ENCODE data around the gene TMEM60. TPM values are rescaled to one million over a fixed set of nuclear protein-coding genes. Genes with fewer than 3 reads are reported as not detected.
"Not testable (repeated sequence)": the region's sequence is repeated elsewhere in the genome, so short reads cannot be mapped to it uniquely, and the experiment has no call there.

TMEM60 gene
- polyA plus RNA-seq, 4 donors: 22.8 to 34.2 (median 27.9) TPM

- DNase-seq (ENCODE audit: low read depth in 4 of 4, low spot score in 3 of 4): no peak
Observed at GRCh38 chr7:77812290-77812685, 14.1 kb upstream of the TMEM60 start.

- DNase-seq (ENCODE audit: low read depth in 4 of 4, low spot score in 3 of 4): no peak
Observed at GRCh38 chr7:77811516-77812289, 13.5 kb upstream of the TMEM60 start.

GRCh38 chr7:77808517-77808916 is 10.3 kb upstream of the TMEM60 start:
- DNase-seq (ENCODE audit: low read depth in 4 of 4, low spot score in 3 of 4): no peak

- DNase-seq (ENCODE audit: low read depth in 4 of 4, low spot score in 3 of 4): no peak
Observed at GRCh38 chr7:77806425-77806824, 8.2 kb upstream of the TMEM60 start.

GRCh38 chr7:77802557-77803405 is 4.5 kb upstream of the TMEM60 start:
- DNase-seq (ENCODE audit: low read depth in 4 of 4, low spot score in 3 of 4): no peak

GRCh38 chr7:77800730-77801129 is 2.5 kb upstream of the TMEM60 start:
- no peak for DNase-seq (ENCODE audit: low read depth in 4 of 4, low spot score in 3 of 4)

GRCh38 chr7:77800158-77800557 is 1.9 kb upstream of the TMEM60 start:
- DNase-seq (ENCODE audit: low read depth in 4 of 4, low spot score in 3 of 4): no peak

- peak; percentile 32 to 45 (median 42) for DNase-seq (ENCODE audit: low read depth in 4 of 4, low spot score in 3 of 4)
Observed at GRCh38 chr7:77799078-77799964, 1.1 kb upstream of the TMEM60 start.

- DNase-seq (ENCODE audit: low read depth in 4 of 4, low spot score in 3 of 4): peak in 1 of 4 donors; percentile 35
Observed at GRCh38 chr7:77797734-77798393, 370 bp downstream of the TMEM60 start.

- no peak for DNase-seq (ENCODE audit: low read depth in 4 of 4, low spot score in 3 of 4)
Observed at GRCh38 chr7:77796960-77797359, 1.3 kb downstream of the TMEM60 start.

- no peak for DNase-seq (ENCODE audit: low read depth in 4 of 4, low spot score in 3 of 4)
Observed at GRCh38 chr7:77796109-77796508, 2.1 kb downstream of the TMEM60 start.

- no peak for DNase-seq (ENCODE audit: low read depth in 4 of 4, low spot score in 3 of 4)
Observed at GRCh38 chr7:77794000-77794399, 4.2 kb downstream of the TMEM60 start.

GRCh38 chr7:77791956-77792355 is 6.3 kb downstream of the TMEM60 start:
- no peak for DNase-seq (ENCODE audit: low read depth in 4 of 4, low spot score in 3 of 4)

- no peak for DNase-seq (ENCODE audit: low read depth in 4 of 4, low spot score in 3 of 4)
Observed at GRCh38 chr7:77791336-77791735, 6.9 kb downstream of the TMEM60 start.

GRCh38 chr7:77788327-77788902 is 9.8 kb downstream of the TMEM60 start:
- DNase-seq (ENCODE audit: low read depth in 4 of 4, low spot score in 3 of 4): no peak

GRCh38 chr7:77786741-77787140 is 11.5 kb downstream of the TMEM60 start:
- DNase-seq (ENCODE audit: low read depth in 4 of 4, low spot score in 3 of 4): no peak

GRCh38 chr7:77786018-77786417 is 12.2 kb downstream of the TMEM60 start:
- DNase-seq (ENCODE audit: low read depth in 4 of 4, low spot score in 3 of 4): no peak

GRCh38 chr7:77784426-77784825 is 13.8 kb downstream of the TMEM60 start:
- not testable (repeated sequence) for DNase-seq (ENCODE audit: low read depth in 4 of 4, low spot score in 3 of 4)

- DNase-seq (ENCODE audit: low read depth in 4 of 4, low spot score in 3 of 4): no peak
Observed at GRCh38 chr7:77783545-77783944, 14.7 kb downstream of the TMEM60 start.

- no peak for DNase-seq (ENCODE audit: low read depth in 4 of 4, low spot score in 3 of 4)
Observed at GRCh38 chr7:77783111-77783510, 15.1 kb downstream of the TMEM60 start.
